Motor neuron (in vitro differentiated cells): ENCODE data around the gene EGR4. TPM values are rescaled to one million over a fixed set of nuclear protein-coding genes. Genes with fewer than 3 reads are reported as not detected.
A peak's percentile ranks its signal among the peaks of the same experiment; 100 is the strongest.

Experiments
- ATAC-seq, 8 experiments: fragments of 200-7000 bp; cut with Tn5 transposase; replicated peaks in 6 of 8; 2 replicates each; pipeline ENCODE4 v1.8.0; 2021; ENCODE audit warnings: mild to moderate bottlenecking in 8 of 8, moderate library complexity in 8 of 8
- H3K27ac ChIP-seq, 2 donors: fragments of 250-450 bp; sonication (Bioruptor Pico); 2 replicates each; pipeline ENCODE4 v1.9.0; 2021; ENCODE audit warnings: antibody characterized with exemption in 2 of 2, mild to moderate bottlenecking in 2 of 2, moderate library complexity in 1 of 2
- H3K4me1 ChIP-seq, 2 donors: fragments of 250-450 bp; sonication (Bioruptor Pico); replicated peaks in 1 of 2; 2 replicates each; pipeline ENCODE4 v1.6.1; 2021; ENCODE audit warnings: antibody characterized with exemption in 2 of 2, mild to moderate bottlenecking in 2 of 2, moderate library complexity in 1 of 2
- H3K4me3 ChIP-seq, 5 donors: fragments of 250-450 bp; sonication (Bioruptor Pico); 2 replicates each; pipeline ENCODE4 v1.9.0; 2021; ENCODE audit warnings: antibody characterized with exemption in 5 of 5, mild to moderate bottlenecking in 5 of 5, moderate library complexity in 4 of 5
- WGBS, 10 experiments: fragments of 450-650 bp; shearing (Covaris generic); methylation state at CpG; one replicate each; pipeline ENCODE4 v1.0.0; 2022; 5-methylcytosine and 5-hydroxymethylcytosine counted together
- in situ Hi-C, 9 experiments: fragments of 400-800 bp; cut with MboI; loops; one replicate each; pipeline ENCODE4 v1.15.0; 2021; ENCODE audit warnings: low sequenced_read_pairs in 9 of 9, low pct_unique_long_range_greater_than_20kb in 2 of 9; ENCODE audit not compliant: unreplicated experiment in 9 of 9
- total RNA-seq, 8 experiments: library from RNA; unstranded; fragments of 300-600 nt; gene quantifications; 2 replicates each; pipeline versions ENCODE4 v1.2.3 to v1.2.4, GENCODE V29; 2022

The EGR4 gene
- total RNA-seq, 8 experiments from 2014 or later: 0.09 to 0.47 (median 0.24) TPM; not detected in 4

DNA sequence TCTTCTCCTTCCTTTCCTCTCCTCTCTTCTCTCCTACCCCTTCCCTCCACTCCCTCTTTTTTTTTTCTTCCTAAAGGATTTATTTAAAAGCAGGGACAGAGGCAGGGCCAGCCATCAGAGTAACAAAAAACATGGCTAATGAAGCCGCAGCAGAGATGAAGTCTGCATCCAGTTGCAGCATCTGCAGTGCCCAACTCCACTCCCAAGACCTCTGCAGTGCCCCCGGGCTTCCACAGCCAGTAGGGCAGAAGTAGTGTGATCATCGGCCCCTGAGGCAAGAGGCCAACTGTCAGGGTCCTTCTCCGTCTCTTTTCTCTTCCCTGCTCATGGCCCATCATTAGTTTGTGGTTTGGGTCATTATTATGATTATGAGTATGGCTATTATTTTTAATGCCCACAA, 4.2 kb upstream of the EGR4 start:
- H3K4me1 ChIP-seq: peaks cover 11 to 12% of the 10 kb centered on the region in 2 donors
- in situ Hi-C loops: no loop called here
- peak overlapping the region in 1 of 5 donors; percentile 3 for H3K4me3 ChIP-seq
- WGBS, 10 experiments: 28 to 51% (median 45%) methylated on average over 1 to 4 of the region's 4 CpGs; no CpG with 5 or more reads in 4 of the 10 experiments
- peak in 5 of 8 experiments; percentile 11 to 18 (median 13) for ATAC-seq
- H3K27ac ChIP-seq: peak overlapping the region in 1 of 2 donors; percentile 30

- Histone ChIP-seq H3K27ac (no peak overlapping the region), H3K4me3 (peak overlapping the region in 1 of 5 donors; percentile 3), H3K4me1 (peaks cover 11 to 12% of the 10 kb centered on the region in 2 donors)
- peak in 6 of 8 experiments; percentile 59 to 81 (median 80) for ATAC-seq
- in situ Hi-C loops: no loop called here
- WGBS, 10 experiments: 0 to 11% (median 0%) methylated on average over 1 to 2 of the region's 2 CpGs; no CpG with 5 or more reads in 2 of the 10 experiments
Observed at GRCh38 chr2:73297151-73297559, 3.8 kb upstream of the EGR4 start.

- 0 to 35% (median 16%) methylated on average over 1 to 4 of the region's 5 CpGs; no CpG with 5 or more reads in 3 of the 10 experiments for WGBS, 10 experiments
- Histone ChIP-seq H3K4me1 (peaks cover 11 to 20% of the 10 kb centered on the region in 2 donors), H3K27ac (no peak overlapping the region), H3K4me3 (no peak overlapping the region)
- no peak for ATAC-seq
- in situ Hi-C loops: no loop called here
Observed at GRCh38 chr2:73295751-73296400, 2.5 kb upstream of the EGR4 start.

GRCh38 chr2:73294239-73294638, 891 bp upstream of the EGR4 start:
- 33 to 100% (median 57%) methylated on average over 1 to 2 of the region's 2 CpGs; no CpG with 5 or more reads in 1 of the 10 experiments for WGBS, 10 experiments
- no peak overlapping the region for H3K4me3 ChIP-seq
- H3K27ac ChIP-seq: no peak overlapping the region
- in situ Hi-C loops: no loop called here
- no peak for ATAC-seq
- peaks cover 11 to 20% of the 10 kb centered on the region in 2 donors for H3K4me1 ChIP-seq

- in situ Hi-C loops: no loop called here
- H3K4me3 ChIP-seq: peak overlapping the region; percentile 29 to 44 (median 40)
- WGBS, 10 experiments: 0 to 20% (median 6%) methylated on average over 1 to 28 of the region's 64 CpGs; no CpG with 5 or more reads in 5 of the 10 experiments
Observed at GRCh38 chr2:73292906-73293533, 328 bp downstream of the EGR4 start.

GRCh38 chr2:73292316-73292905, 937 bp downstream of the EGR4 start:
- in situ Hi-C loops: no loop called here
- Histone ChIP-seq H3K4me1 (peaks cover 8 to 17% of the 10 kb centered on the region in 2 donors), H3K4me3 (peak overlapping the region in 2 of 5 donors; percentile 8 to 11), H3K27ac (no peak overlapping the region)
- 0 to 7% (median 0%) methylated on average over 1 to 20 of the region's 38 CpGs; no CpG with 5 or more reads in 4 of the 10 experiments for WGBS, 10 experiments
- ATAC-seq: peak in 1 of 8 experiments; percentile 4

More at GRCh38 chr2:73292906-73293533, 328 bp downstream of the EGR4 start:
- H3K4me1 ChIP-seq: peaks cover 11 to 20% of the 10 kb centered on the region in 2 donors
- H3K27ac ChIP-seq: no peak overlapping the region
- ATAC-seq: peak in 3 of 8 experiments; percentile 1 to 14 (median 10)

GRCh38 chr2:73291461-73292315, 1.7 kb downstream of the EGR4 start:
- peak overlapping the region; percentile 2 to 19 (median 9) for H3K4me3 ChIP-seq
- in situ Hi-C loops: no loop called here
- peaks cover under 1 to 10% of the 10 kb centered on the region in 2 donors for H3K4me1 ChIP-seq
- peak in 6 of 8 experiments; percentile 23 to 67 (median 53) for ATAC-seq
- no peak overlapping the region for H3K27ac ChIP-seq
- 0 to 1% methylated on average over 14 to 22 of the region's 82 CpGs; no CpG with 5 or more reads in 8 of the 10 experiments for WGBS, 10 experiments

DNA sequence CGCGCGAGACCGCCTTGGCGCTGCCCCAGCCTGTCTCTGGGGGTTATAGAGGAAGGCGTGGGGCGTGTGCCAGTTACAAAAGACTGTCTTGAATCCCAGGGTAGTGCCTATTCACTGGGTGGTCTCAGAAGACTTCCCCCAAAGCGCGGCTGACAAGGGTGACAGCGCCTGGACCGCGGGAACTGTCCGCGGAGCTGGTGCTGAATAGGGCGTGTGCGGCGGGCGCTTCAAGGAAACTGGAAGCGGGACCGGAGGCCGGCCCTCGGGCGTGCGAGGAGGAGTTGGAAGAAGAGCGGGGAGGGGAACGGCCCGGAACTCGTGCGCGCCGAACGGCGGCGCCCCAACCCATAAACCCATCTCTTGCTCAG, 2.3 kb downstream of the EGR4 start:
- H3K27ac ChIP-seq: no peak overlapping the region
- ATAC-seq: peak in 7 of 8 experiments; percentile 0 to 61 (median 14)
- H3K4me1 ChIP-seq: peaks cover 0 to 8% of the 10 kb centered on the region in 2 donors
- WGBS, 10 experiments: 0 to 56% (median 17%) methylated on average over 1 to 8 of the region's 34 CpGs; no CpG with 5 or more reads in 3 of the 10 experiments
- H3K4me3 ChIP-seq: peak overlapping the region in 3 of 5 donors; percentile 2 to 19 (median 11)
- in situ Hi-C loops: no loop called here

GRCh38 chr2:73290049-73290839, 3.1 kb downstream of the EGR4 start:
- no peak overlapping the region for H3K27ac ChIP-seq
- in situ Hi-C loops: no loop called here
- peak in 4 of 8 experiments; percentile 6 to 20 (median 11) for ATAC-seq
- peaks cover 0 to 8% of the 10 kb centered on the region in 2 donors for H3K4me1 ChIP-seq
- 20 to 63% (median 40%) methylated on average over 1 to 5 of the region's 6 CpGs for WGBS, 10 experiments
- no peak overlapping the region for H3K4me3 ChIP-seq

- ATAC-seq: no peak
- H3K4me3 ChIP-seq: no peak overlapping the region
- in situ Hi-C loops: no loop called here
- peaks cover 0 to 8% of the 10 kb centered on the region in 2 donors for H3K4me1 ChIP-seq
- no peak overlapping the region for H3K27ac ChIP-seq
Observed at GRCh38 chr2:73289304-73289703, 4.0 kb downstream of the EGR4 start.

GRCh38 chr2:73286134-73286655, 7.2 kb downstream of the EGR4 start:
- ATAC-seq: no peak
- in situ Hi-C loops: no loop called here
- 49 to 100% (median 78%) methylated on average over 1 to 3 of the region's 3 CpGs; no CpG with 5 or more reads in 4 of the 10 experiments for WGBS, 10 experiments
- H3K4me3 ChIP-seq: no peak overlapping the region
- no peak overlapping the region for H3K27ac ChIP-seq
- peaks cover 10 to 11% of the 10 kb centered on the region in 2 donors for H3K4me1 ChIP-seq
